Heart left ventricle (tissue), 16 donors: ENCODE measurements around the gene NCMAP. TPM values are rescaled to one million over a fixed set of nuclear protein-coding genes. Genes with fewer than 3 reads are reported as not detected.
A peak's percentile ranks its signal among the peaks of the same experiment; 100 is the strongest.

Source experiments
- ATAC-seq, 4 donors: fragments of 200-7000 bp; cut with Tn5 transposase; one replicate each; pipeline ENCODE4 v1.9.1; 2020 to 2022; ENCODE audit warnings: moderate library complexity in 4 of 4, mild to moderate bottlenecking in 3 of 4, moderate number of reproducible peaks in 1 of 4
- DNase-seq, 5 donors: peaks; one replicate each; pipeline ENCODE4 v3.0.0-alpha.2; 2020
- H3K27ac ChIP-seq, 12 donors: fragments of 200-600 bp; sonication (generic) in 4 of 12; one replicate each; pipeline versions ENCODE4 v1.5.0 to v1.8.0; 2016 to 2022; ENCODE audit warnings: mild to moderate bottlenecking in 2 of 12
- H3K27me3 ChIP-seq, 9 donors: fragments of 200-600 bp; sonication (generic) in 2 of 9; one replicate each; pipeline versions ENCODE4 v1.5.1 to v1.8.0; 2016 to 2022; ENCODE audit warnings: mild to moderate bottlenecking in 3 of 9
- H3K36me3 ChIP-seq, 9 donors: fragments of 200-600 bp; sonication (generic) in 2 of 9; one replicate each; pipeline versions ENCODE4 v1.5.0 to v1.8.0; 2018 to 2022; ENCODE audit warnings: mild to moderate bottlenecking in 2 of 9
- H3K4me1 ChIP-seq, 12 donors: fragments of 200-600 bp; sonication (generic) in 4 of 12; one replicate each; pipeline versions ENCODE4 v1.5.0 to v1.8.0; 2016 to 2022; ENCODE audit warnings: mild to moderate bottlenecking in 3 of 12
- H3K4me3 ChIP-seq, 12 donors: fragments of 200-600 bp; sonication (generic) in 4 of 12; one replicate each; pipeline versions ENCODE4 v1.5.0 to v1.8.0; 2017 to 2022; ENCODE audit warnings: mild to moderate bottlenecking in 9 of 12, moderate library complexity in 4 of 12
- H3K9me3 ChIP-seq, 12 donors: fragments of 200-600 bp; sonication (generic) in 4 of 12; one replicate each; pipeline versions ENCODE4 v1.5.0 to v1.8.0; 2016 to 2022; ENCODE audit warnings: mild to moderate bottlenecking in 1 of 12
- POLR2A ChIP-seq, 2 donors: fragments of 450-650 bp; IDR thresholded peaks; one replicate each; pipeline ENCODE4 v1.6.1; 2017; ENCODE audit warnings: antibody characterized with exemption in 2 of 2, mild to moderate bottlenecking in 2 of 2, moderate library complexity in 2 of 2
- WGBS, 4 donors: extraction: QIAGEN DNeasy Blood & Tissue Kit in 2 of 4; methylation state at CpG; one replicate each; pipeline versions ENCODE4 v1.1.5 to v1.1.7; 2013 to 2018; 5-methylcytosine and 5-hydroxymethylcytosine counted together
- intact Hi-C, 10 donors: fragments of 100-400 bp; cut with DNase I; formaldehyde crosslinking; loops; one replicate each; pipeline versions ENCODE4 v1.11.1 to v1.14.2; 2022
- long read RNA-seq, 3 donors: library from polyadenylated mRNA; unstranded; transcript quantifications; one replicate each; pipeline ENCODE4 v2.0.0, GENCODE V29; 2020 to 2021
- polyA plus RNA-seq, 2 donors: library from polyadenylated mRNA; stranded (reverse); fragments of 200-250 nt; gene quantifications; one replicate each; pipeline ENCODE4 v1.2.3, GENCODE V29; 2013
- total RNA-seq, 9 donors: library from RNA; depleted of rRNA in 2 of 9; stranded (reverse); fragments of >200 nt in 2 of 9; fragmentation: NEBNext Ultra II Directional in 3 of 9; extraction: Animal tissue kit (Norgen Biotek cat#: 25700) in 3 of 9; gene quantifications; one replicate each; pipeline versions ENCODE4 v1.1.0 to v1.2.4, GENCODE V29; 2016 to 2023
- TF ChIP-seq, protein P1 (sequence below), 12 donors: fragments of 200-600 bp; sonication (generic) in 4 of 12; IDR thresholded peaks; one replicate each; pipeline versions ENCODE4 v1.5.0 to v1.8.0; 2018 to 2022; ENCODE audit warnings: antibody characterized with exemption in 12 of 12, mild to moderate bottlenecking in 5 of 12
- donor health status: ischemic (EF 13 %, LVEDD 7.1; RV severe dilation, severe dysfunction).
- donor health status: healthy with polysubstance abuse.
- donor health status: DM: no; HTN: yes; CAD: no.
- donor health status: DM: no; HTN: no; CAD: no.
- donor health status: ischemic (EF 25% LVEDD 6.9; RV normal size, moderate dysfunction).
- donor health status: ischemic (EF 25% LVEDD 5.7; RV mildly dilated, moderate dysfunction).
- donor health status: healthy.
- donor health status: DM: yes; HTN: yes; CAD: no.
- donor health status: ischemic (EF 35%, LVEDD 5.7; RV mildly dilated, moderate dysfunction).
- donor health status: nonischemic (EF 11% LVEDD 7.7; RV severe dilation, severe dysfunction).
- donor health status: DM: yes; HTN: yes; CAD: no.
- donor health status: PGD.
- donor health status: ischemic (EF 29% LVEDD 5.4; RV normal size, mild dysfunction).
- donor health status: nonischemic (EF 23%, LVEDD 6.1; RV moderate dilation, normal function).

NCMAP gene
- total RNA-seq (under 1 TPM in 5 of 9 donors, not detected in 4; 0.08 to 0.29 (median 0.17) TPM), polyA plus RNA-seq (under 1 TPM in 1 of 2 donors, not detected in 1; 0.19 TPM)
- long read RNA-seq, donor 1, partial matches to known transcripts: 0 of 2 reads
- long read RNA-seq, donor 1, other reads (novel, unspliced or antisense): 1 of 2 reads
- long read RNA-seq, donor 2: 0 reads
- long read RNA-seq, donor 3: 0 reads

GRCh38 chr1:24555591-24556413 lies at the start of gene NCMAP:
Gene NCMAP (plus strand): TSS chr1:24556087. CDS start chr1:24595431, 39,344 bp downstream.
- intact Hi-C loops: loop anchor here in 1 of 10 donors (2.0 kb wide), 1 partner anchor 47 kb away; no protein-coding TSS in a partner anchor

DNA sequence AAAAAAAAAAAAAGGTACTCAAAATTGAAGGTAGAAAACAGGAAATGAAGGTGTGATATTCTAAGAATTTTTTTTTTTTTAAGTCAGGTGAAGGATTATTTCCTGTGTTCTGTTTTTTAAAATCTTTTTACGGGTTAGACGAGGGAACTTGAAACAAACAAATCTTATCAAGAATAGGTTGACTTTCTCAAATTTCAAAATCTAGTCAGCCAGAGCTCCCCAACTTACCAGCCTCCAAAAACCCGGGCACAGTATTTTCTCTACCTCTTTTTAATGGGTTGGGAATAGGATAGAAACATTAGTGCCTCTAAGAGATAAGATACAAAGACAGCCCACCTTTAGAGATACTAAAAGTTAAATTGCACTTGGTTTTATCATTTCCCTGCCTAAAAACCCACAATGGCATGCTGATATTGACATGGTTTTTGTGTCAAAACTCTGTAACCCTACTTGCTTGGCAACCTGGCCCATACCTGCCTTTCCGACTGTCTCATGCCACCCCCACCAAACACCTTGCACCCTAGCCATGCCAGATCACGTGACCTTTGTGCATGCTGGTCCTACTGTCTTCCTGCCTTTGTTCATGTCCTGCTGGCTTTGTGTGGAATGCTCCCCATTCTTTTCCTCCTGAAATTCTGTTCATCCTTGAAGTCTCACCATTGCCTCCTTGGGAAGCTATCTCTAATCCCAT lies 49.1 kb upstream of the NCMAP start:
- Histone ChIP-seq H3K27ac (peak overlapping the region in 1 of 12 donors; percentile 28), H3K9me3 (no peaks in the 10 kb centered on the region), H3K36me3 (no peaks in the 10 kb centered on the region), H3K4me1 (peaks cover 0 to 16% (median 6%) of the 10 kb centered on the region in 12 donors), H3K27me3 (no peaks in the 10 kb centered on the region), H3K4me3 (no peak overlapping the region)
- 79 to 85% (median 81%) methylated on average over 5 of the region's 5 CpGs for WGBS, 4 donors
- TF ChIP-seq, protein P1, sequence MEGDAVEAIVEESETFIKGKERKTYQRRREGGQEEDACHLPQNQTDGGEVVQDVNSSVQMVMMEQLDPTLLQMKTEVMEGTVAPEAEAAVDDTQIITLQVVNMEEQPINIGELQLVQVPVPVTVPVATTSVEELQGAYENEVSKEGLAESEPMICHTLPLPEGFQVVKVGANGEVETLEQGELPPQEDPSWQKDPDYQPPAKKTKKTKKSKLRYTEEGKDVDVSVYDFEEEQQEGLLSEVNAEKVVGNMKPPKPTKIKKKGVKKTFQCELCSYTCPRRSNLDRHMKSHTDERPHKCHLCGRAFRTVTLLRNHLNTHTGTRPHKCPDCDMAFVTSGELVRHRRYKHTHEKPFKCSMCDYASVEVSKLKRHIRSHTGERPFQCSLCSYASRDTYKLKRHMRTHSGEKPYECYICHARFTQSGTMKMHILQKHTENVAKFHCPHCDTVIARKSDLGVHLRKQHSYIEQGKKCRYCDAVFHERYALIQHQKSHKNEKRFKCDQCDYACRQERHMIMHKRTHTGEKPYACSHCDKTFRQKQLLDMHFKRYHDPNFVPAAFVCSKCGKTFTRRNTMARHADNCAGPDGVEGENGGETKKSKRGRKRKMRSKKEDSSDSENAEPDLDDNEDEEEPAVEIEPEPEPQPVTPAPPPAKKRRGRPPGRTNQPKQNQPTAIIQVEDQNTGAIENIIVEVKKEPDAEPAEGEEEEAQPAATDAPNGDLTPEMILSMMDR (IDR thresholded peaks at IDR 0.05): no peak
- TF ChIP-seq POLR2A (IDR thresholded peaks at IDR 0.05): no peak
- intact Hi-C loops: loop anchor here in 3 of 10 donors (5.0 to 10.0 kb wide), 2 partner anchors 90 to 92 kb away; partner anchors contain the start of genes NIPAL3 (in 3 of the 3) and STPG1 (in 2 of the 3)
- no peak for DNase-seq
- ATAC-seq: no peak

More at GRCh38 chr1:24555591-24556413, at the start of gene NCMAP:
- Histone ChIP-seq H3K4me1 (peaks cover 0 to 16% (median 0%) of the 10 kb centered on the region in 12 donors), H3K27me3 (peaks cover 0 to 43% (median 17%) of the 10 kb centered on the region in 9 donors), H3K9me3 (no peaks in the 10 kb centered on the region), H3K4me3 (peak within 1 kb of the TSS in 9 of 12 donors; percentile 23 to 51 (median 35)), H3K27ac (no peak within 1 kb of the TSS), H3K36me3 (no peaks in the 10 kb centered on the region)
- TF ChIP-seq, protein P1 (IDR thresholded peaks at IDR 0.05): peak in 1 of 12 donors; percentile 22
- TF ChIP-seq POLR2A (IDR thresholded peaks at IDR 0.05): no peak
- DNase-seq: peak in 1 of 5 donors; percentile 23
- ATAC-seq: peak in 3 of 4 donors; percentile 38 to 72 (median 61)
- WGBS, 4 donors: 4 to 14% (median 6%) methylated on average over 12 to 61 of the region's 61 CpGs

GRCh38 chr1:24507405-24507804 lies 48.5 kb upstream of the NCMAP start:
- no peaks in the 10 kb centered on the region for H3K36me3 ChIP-seq
- no peaks in the 10 kb centered on the region for H3K9me3 ChIP-seq
- H3K4me1 ChIP-seq: peaks cover 0 to 14% (median 5%) of the 10 kb centered on the region in 12 donors
- no peak for DNase-seq
- ATAC-seq: no peak
- TF ChIP-seq POLR2A (IDR thresholded peaks at IDR 0.05): no peak
- TF ChIP-seq, protein P1 (IDR thresholded peaks at IDR 0.05): no peak
- WGBS, 4 donors: 88 to 90% (median 89%) methylated on average over 5 of the region's 5 CpGs
- H3K27ac ChIP-seq: peak overlapping the region in 1 of 12 donors; percentile 28
- intact Hi-C loops: loop anchor here in 3 of 10 donors (5.0 to 10.0 kb wide), 2 partner anchors 90 to 93 kb away; partner anchors contain the start of genes NIPAL3 (in 3 of the 3) and STPG1 (in 2 of the 3)
- H3K4me3 ChIP-seq: no peak overlapping the region
- no peaks in the 10 kb centered on the region for H3K27me3 ChIP-seq
